Memory B cell (primary cell): Measurements from ENCODE around the gene KRT36.

ENCODE experiments used
- ATAC-seq: fragments of 150-1000 bp; cut with Tn5 transposase; 2 replicates; pipeline ENCODE4 v1.10.0; 2021; ENCODE audit warnings: low read depth, mild to moderate bottlenecking, moderate library complexity
- DNase-seq, 2 donors: peaks; one replicate each; pipeline ENCODE4 v3.0.0; 2022; ENCODE audit warnings: low spot score in 2 of 2
- H3K27ac Mint-ChIP-seq: one replicate; pipeline ENCODE4 v1.8.0; 2022; ENCODE audit warnings: mild to moderate bottlenecking, moderate library complexity, mixed read lengths
- H3K27me3 Mint-ChIP-seq: one replicate; pipeline ENCODE4 v1.8.0; 2022; ENCODE audit warnings: mixed read lengths
- H3K36me3 Mint-ChIP-seq: one replicate; pipeline ENCODE4 v1.8.0; 2022; ENCODE audit warnings: mild to moderate bottlenecking, mixed read lengths
- H3K4me1 Mint-ChIP-seq: one replicate; pipeline ENCODE4 v1.8.0; 2022; ENCODE audit warnings: mixed read lengths
- H3K4me3 Mint-ChIP-seq: one replicate; pipeline ENCODE4 v1.8.0; 2022; ENCODE audit warnings: mild to moderate bottlenecking, moderate library complexity, mixed read lengths
- H3K9me3 Mint-ChIP-seq: one replicate; pipeline ENCODE4 v1.8.0; 2022; ENCODE audit warnings: mixed read lengths

The KRT36 gene

GRCh38 chr17:41437254-41437653 lies 52.5 kb downstream of the KRT36 start:
- H3K27me3 Mint-ChIP-seq = peaks cover 21% of the 10 kb centered on the region
- H3K27ac Mint-ChIP-seq = no peak overlapping the region
- no peak overlapping the region for H3K4me3 Mint-ChIP-seq
- H3K9me3 Mint-ChIP-seq = no peaks in the 10 kb centered on the region
- no peak for ATAC-seq
- H3K36me3 Mint-ChIP-seq = no peaks in the 10 kb centered on the region
- no peak for DNase-seq
- H3K4me1 Mint-ChIP-seq = no peaks in the 10 kb centered on the region
